G401 (cell line): Measurements from ENCODE around the gene C20orf204. TPM values are rescaled to one million over a fixed set of nuclear protein-coding genes. Genes with fewer than 3 reads are reported as not detected.

Experiments used
- DNase-seq: peaks from one replicate; pipeline ENCODE4 v3.0.0-alpha.2; 2015; ENCODE audit warnings: low spot score
- in situ Hi-C: cut with HindIII; loops from 2 replicates; pipeline ENCODE4 v1.10.0; 2016; ENCODE audit warnings: low sequenced_read_pairs, mixed read lengths
- total RNA-seq: library from RNA; depleted of rRNA; stranded (reverse); fragments of >200 nt; shearing (Covaris generic); gene quantifications from 2 replicates; pipeline ENCODE4 v1.2.3, GENCODE V29; 2014

Gene C20orf204
- total RNA-seq, 1 experiment from 2014 or later = 0.81 TPM

DNA sequence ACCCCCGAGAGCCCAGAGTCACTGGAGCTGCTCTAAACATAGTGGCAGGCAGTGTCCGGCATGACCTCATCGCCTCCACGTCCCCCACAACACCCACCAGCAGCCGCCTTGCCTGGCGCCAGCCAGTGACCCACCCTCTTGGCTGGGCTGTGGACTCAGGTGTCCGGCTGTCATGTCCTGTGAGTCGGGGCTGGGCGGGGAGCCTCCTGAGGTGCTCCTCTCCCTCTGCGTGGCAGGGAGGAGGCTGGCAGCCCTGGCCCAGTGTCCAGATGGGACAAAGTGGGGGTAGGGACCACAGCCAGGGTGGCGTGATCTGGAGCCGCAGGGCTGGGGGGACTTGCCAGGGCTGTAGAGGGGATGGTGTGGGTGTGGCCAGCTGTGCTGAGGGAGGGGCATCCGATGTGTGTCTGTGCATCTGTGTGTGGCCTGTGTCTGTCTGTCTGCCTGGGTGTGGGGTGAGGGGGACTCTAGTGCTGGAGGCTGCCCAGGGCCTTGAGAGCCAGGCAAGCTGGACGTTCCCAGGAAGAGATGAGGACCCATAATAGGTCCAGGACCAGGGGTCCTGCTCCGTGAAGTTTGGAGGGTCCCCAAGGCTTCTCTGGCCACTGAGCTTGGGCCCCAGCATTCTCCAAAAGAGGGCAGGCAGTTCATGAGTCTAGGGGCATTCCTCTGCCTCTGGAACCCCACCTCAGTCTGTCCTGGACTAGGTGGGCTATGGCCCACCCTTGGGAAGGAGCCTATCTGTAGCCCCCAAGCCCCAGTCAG lies 15.8 kb downstream of the C20orf204 start:
- peak; percentile 63 for DNase-seq
- in situ Hi-C loops = no loop called here

DNA sequence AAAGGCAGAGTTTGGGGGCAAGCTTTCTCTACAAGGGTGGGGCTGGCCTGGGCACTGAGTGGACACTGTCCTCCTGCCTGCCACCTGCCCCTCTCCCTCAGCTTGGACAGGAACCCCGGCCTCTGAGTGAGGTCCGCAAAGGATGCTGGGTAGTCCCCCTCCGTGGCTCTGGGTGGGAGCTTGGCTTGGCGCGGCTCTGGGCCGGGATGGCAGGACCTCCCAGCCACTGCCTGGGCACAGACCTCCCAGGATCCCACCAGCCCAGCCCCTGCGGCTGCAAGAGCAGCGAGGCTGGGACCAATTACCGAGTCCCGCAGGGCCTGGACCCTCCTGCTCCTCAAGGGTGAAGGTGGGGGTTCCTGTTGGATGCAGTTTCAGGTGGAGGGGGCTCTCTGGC lies 16.3 kb downstream of the C20orf204 start:
- in situ Hi-C loops = no loop called here

DNA sequence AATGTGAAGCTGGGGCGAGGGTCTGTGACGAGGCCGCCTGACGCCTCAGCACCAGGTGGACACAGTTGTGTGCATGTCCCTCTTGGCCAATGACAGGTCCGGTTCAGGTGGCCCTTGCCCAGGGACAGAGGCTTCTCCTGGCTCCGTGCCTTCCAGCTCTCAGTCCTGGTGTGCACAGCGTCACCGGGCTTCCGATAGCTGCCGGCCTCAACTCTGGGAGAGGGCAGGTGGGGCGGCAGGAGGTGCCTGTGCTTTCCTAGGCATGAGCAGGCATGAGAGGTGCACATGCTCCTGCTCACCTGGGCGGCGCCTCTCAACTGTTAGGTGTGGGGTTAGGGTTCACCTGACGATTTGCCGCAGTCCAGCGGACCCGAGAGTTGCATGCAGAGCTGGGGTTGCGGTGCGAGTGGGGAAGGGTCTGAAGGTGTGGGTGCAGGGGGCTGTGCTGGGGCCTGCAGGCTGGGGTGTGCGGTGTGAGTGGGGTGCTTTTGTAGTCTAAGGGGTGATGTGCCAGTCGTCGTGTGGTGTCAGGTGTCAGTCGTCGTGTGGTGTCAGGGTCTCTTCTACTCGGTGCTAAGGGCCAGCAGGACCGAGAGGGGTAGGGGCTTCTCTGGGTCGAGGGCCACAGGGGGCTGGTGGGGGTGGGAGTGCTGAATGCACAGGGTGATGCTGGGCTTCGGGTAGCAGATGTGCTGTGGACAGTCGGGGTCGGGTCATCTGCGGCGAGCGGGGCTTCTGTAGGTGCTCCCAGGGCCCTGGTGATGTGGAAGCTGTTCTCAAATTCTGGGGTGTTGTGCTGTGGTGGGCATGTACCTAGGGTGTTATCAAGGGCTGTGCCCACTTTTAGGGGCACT lies 17.2 kb downstream of the C20orf204 start:
- DNase-seq = no peak
- in situ Hi-C loops = no loop called here

More for the DNA sequence above, 16.3 kb downstream of the C20orf204 start:
- no peak for DNase-seq

DNA sequence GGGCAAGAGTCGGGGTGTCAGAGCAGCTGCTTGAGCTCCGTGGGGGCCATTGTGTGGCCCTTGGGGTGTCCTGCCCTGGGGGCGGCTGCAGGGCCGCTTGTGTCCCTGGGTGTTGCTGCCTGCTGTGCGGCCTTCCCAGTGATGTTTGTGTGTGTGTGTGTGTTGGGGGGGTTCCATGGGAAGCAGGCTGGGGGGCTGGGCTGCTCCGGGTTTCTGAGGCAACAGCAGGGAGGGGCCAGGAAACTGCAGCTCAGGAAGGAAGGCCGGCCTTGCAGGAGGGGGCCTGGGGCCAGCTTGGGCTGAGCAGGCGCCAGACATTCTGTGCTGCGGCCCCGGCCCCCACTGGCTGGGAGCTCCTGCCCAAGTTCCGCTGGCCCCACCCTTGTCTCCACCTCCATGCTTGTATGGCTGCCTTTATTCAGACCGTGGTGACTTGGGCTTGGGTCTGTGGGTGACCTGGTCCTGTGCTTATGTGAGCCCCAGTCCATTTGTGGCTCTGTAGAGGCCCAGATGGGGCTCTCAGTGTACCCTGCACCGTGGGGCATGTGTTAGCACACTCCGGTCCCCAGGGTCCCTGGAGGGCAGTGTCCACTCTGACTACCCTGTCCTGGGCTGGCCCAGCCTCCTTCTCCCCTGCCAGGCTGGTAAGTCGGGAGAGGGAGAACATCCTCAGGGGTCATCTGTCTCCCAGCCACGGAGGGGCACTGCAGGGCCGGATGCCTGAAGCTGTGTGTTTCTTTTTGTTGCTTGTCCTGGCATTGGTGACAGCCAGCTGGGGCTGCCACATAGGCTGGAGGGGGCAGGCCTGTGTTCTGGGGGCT lies 18.1 kb downstream of the C20orf204 start:
- DNase-seq = no peak
- in situ Hi-C loops = no loop called here

DNA sequence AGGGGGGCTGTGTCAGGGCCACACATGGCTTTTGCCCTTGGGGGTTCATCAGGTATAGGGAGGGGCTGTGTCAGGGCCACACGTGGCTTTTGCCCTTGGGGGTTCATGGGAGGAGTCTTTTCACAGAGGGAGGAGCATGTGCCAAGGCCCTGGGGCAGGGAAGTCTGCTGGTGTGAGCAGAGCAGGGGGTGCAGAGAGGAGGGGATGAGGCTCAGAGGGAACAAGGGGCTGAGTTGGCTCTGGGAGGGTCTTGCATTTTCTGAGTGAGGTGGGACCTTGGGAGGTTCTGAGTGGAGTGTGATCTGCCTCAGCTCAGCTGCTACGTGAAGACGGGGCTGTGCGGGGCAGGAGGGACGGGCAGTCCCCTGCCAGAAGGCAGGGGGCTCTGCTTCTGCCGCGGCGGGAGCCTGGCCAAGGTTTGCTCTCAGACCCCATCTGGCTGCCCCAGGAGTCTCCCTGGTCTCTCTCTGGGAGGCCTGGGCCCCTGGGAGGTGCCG lies 19.5 kb downstream of the C20orf204 start:
- no peak for DNase-seq
- in situ Hi-C loops = no loop called here

DNA sequence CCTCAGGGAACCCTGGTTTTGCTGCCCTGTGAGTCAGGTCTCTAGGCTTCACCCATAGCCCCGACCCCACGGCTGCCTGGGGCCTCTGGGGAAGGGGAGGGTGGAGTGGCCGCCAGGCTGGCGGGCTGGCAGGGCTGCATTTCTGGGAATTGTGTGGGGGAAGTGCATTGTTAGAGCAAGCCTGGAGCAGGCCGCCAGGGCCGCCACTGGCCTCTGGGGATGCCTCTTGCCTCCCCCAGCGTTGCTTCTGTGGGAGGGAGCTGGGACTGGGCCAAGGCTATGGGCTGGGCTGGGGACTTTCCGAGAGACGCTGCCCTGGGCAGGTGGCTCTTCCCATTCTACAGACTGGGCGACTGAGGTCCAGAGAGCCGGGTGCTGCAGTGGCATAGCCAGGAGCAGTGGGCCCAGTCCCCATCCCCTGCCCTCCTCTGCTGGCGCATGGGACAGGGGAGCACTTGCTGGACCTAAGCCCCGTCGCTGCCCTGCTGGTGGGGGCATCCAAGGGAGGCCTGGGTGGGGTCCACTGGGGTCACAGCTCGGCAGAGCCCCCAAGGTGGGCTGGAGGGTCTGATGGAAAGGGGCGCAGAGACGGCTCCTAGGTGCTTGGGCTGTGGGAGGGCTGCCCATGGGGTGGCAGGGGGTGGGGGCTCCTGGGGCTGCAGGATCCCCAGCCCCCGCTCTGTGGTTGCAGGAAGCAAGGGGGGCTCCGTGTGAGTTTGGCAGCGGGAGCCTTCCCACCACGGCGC lies 20.1 kb downstream of the C20orf204 start:
- DNase-seq = no peak
- in situ Hi-C loops = no loop called here

DNA sequence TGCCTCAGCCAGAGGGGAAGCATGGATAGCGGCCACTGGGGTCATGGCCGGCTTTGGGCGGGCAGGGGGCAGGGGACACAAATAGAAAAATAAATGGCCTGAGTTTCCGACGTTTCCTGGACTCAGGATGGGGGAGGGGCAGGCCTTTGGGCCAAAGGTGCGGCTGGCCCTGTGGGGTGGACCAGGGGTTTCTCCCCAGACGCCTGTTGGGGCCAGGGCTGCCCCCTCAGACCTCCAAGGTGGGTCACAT lies 20.6 kb downstream of the C20orf204 start:
- no peak for DNase-seq
- in situ Hi-C loops = no loop called here

DNA sequence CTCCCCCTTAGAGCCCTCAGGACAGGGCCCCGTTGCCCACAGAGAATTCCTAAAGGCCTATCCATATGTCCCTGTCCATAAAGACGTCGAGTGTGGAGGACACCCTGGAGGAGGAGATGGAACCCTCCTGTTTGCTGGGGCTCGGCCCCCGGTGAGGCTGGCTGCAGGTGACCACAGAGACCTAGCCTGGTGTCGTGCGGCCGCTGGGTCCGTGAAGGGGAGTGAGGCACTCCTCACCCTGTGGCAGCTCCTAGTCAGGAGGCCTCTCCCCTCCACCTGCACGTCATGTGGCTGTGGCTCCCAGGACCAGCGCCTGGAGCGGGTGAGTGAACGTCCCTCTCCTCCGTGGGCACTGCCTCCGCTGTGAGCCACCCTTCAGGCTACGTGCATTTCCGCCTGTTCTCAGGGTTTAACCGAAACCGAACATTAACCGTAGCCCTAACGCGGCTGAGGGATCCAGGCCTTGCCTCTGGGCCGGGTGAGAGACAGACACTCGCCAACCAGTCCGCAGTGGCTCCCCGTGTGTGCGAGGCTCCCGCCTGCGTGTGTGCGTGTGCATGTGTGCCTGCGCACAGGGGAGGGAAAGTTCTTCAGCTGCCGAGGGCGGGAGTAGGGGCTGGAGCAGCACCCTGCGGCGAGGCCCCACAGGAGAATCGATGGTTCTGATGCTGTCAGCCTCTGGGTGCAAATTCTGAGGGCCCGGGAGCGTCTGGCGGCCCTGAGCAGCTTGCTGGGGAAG lies 21.1 kb downstream of the C20orf204 start:
- DNase-seq = no peak
- in situ Hi-C loops = no loop called here

DNA sequence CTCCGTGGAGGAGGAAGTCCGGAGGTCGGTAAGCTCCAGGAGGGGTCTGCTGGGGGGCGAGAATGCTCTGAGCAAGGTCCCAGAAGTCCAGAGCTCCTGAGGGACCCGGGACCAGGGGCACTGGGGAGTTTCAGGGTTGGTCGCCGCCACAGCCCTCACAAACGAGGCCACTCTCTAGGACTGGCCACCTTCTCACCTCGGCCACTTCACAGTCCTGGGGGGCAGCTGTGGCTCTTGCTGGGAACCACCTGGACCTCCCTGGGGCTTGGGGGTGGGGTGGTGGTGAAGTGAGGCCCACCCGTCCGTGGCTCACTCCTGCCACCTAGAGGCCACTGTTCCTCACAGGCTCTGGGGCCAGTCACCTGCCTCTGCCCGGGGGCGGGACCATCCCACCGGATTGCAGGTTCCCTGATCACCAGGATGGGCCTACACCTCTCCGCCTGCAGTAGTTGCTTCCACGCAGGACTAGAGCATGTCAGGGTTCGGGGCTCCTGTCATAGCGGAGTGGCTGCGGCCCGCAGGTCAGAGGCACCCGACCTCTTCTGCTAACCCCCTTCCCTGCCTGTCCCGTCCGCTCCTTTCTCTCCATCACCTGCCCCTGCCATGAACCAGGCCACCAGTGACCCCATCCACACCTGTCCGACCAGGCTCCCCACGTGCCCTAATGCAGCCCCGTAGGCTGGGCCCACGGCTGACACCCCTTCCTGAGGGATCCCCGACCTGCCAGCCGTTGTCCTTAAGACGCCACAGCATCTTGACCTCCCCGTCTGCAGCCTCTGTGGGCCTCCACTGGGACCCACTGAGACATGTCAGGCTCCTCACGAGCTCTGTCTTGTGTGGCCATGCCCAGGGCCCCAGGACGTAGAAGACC lies 21.9 kb downstream of the C20orf204 start:
- peak; percentile 87 for DNase-seq
- in situ Hi-C loops = no loop called here

DNA sequence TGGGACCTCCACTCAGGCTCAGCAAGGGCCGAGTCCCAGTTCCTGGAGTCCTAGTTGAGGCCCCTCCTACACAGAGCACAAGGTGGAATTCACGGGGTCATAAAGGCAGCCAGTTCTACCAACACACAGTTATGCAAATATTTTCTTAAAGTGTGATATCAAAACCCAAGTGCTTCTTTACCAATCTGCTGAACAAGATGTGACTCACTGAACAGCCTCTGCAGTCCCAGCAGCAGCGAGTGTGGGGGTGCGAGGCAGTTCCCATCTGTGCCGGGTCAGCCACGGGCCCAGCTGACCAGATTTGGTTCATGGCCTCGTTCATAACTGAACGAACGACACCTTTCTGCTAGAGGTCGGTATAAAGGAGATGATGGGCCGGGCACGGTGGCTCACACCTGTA lies 22.6 kb downstream of the C20orf204 start:
- no peak for DNase-seq
- in situ Hi-C loops = no loop called here

DNA sequence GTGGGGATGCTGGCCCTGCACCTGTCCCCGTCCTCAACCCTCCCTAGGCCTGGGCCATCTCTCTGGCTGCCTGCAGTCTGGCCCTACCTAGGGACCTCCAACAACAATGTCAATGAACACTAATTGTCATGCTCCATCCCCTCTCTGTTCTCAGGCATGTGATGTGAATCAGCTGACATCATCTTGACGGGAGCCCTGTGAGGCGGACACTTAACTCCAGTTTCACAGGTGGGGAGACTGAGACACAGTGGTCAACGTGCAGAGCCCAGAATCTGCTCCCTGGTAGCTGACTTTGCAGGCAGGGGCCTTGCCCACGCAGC lies 26.3 kb downstream of the C20orf204 start:
- no peak for DNase-seq
- in situ Hi-C loops = no loop called here

DNA sequence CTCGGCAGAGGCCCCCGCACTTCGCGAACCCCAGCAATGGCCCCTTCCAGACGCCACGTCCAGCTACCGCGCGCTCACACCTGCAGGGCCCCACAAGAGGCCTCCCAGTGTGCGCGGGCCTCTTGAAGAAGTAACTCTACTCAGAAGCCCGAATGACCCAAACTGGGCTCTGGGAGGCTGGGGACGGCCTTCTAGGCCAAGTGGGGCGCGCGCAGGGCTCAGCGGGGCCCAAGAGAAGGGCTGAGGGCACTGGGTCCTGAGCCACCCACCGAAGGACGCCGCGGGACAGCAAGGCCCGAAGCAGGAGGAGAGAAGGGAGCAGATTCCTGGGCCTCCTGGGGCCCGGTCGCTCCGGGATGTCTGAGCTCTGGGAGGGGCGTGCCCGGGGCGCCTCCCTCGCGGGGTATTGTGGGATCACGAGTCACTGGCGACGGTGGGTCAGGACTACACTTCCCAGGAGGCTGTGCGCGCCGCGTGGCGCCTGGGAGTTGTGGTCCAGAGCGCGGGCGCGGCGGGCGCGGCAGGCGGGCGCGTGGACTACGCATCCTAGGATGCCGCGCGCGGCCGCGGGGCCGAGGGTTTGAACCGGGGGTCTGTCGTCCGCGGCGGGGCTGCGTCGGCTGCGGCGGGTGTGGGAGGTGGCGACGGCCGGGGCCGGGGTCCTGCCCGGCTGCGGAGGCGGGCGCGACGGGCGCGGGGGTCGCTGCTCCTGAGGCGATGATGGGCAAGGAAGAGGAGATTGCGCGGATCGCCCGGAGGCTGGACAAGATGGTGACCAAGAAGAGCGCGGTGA lies 26.8 kb downstream of the C20orf204 start, which contains the start of gene TCEA2:
Gene TCEA2 (plus strand): TSS at position 603 of the 793 bp plus-strand sequence. CDS start 115 bp downstream, at position 718.
- in situ Hi-C loops = no loop called here
- peak; percentile 94 for DNase-seq

DNA sequence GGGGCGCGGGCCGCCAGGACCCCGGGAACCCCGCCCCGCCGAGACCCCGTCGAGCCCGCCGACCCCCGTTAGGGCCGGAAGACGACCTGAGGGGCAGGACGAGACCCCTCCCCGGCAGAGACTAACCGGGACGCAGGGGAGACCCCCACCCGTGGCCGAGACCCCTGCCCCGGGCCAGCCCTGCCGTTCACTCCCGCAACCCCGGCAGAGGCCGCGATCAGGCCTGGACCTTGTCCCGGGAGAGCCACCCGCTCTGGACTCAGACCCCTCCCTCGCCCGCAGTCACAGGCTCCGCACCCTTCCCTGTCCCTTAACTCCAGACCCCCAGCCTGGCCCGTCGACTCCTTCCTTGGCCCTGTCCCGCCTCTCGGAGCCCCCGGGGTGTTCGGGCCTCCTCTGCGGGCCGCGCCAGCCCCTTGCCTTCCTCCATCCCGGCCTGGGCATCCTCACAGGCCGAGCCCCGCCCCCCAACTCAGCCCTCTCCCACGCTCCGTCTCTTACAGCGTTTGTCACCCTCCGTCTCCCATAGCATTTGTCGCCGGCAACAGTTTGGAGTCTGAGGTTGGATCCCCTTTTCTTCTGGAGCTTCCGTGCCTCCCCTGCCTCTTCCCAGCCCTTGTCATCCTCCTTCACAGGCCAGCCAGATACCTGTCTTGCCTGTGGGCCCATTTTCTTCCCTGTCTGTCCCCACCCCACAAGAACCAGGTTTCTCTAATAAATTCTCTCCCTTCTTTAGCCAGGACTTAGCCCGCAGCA lies 27.6 kb downstream of the C20orf204 start:
- in situ Hi-C loops = no loop called here
- DNase-seq = no peak

DNA sequence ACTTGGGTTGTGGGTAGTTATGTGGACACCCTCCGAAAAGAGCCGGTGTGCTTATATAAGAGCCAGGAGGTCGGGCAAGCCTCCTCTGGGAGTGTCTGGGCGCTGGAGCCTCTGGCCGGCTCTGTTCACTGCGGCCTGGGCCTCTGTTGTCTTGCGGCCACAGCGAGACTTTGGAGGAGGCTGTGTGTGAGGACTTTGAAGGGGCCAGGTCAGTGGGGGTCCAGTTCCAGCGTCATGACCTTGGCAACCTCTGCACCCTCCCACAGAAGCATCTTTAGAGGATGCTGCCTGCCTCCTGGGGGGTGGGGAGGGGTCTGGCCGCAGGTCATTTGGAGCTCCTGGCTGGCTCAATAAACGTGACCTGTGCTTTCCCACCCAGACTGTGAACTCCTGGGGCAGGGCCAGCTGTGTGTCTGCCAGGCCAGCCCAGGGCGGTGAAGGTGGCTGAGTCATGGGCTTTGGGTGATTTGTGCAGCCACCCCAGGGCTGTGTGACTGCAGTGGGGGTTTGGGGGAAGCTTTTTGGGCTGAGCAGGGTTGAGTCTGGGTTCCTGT lies 28.2 kb downstream of the C20orf204 start:
- DNase-seq = no peak

DNA sequence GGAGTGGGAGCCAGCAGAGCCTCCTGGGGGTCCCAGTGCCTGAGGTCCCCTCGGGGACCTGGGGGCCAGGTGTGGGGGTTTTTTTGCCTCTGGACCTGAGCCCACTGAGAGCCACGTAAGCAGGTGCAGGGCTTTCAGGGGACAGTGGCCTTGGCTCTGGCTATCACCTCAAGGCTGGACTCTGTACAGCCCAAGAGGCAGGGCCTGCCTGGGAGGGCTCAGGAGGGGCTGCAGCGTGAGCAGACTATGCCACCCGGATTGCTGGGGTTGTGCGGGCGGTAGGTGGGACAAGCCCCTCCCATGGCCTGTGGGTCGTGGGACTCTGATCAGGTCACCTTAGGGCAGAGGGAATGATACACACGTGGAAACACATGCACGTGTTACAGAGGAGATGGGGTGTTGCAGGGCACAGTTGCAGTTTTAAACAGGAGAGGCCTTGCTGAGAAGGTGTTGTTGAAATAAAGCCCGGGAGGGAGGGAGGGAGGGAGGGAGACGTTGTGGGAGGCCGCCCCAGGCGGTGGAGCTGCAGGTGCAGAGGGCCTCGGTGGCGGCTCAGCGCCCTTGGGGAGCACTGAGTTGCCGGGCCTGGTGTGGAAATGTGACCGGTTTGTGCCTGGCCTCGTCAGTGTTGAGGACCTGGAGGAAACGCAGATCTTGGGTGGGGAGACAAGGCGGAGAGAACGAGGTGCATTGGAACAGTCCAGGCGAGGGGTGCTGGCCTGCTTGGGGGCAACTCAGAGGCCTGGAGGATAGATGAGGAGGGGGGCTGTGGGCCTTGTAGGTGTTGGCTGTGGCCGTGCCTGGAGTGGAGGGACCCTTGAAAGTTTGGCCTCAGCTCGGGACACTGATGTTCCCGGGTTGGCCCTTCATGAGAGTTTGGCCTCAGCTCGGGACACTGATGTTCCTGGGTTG lies 29.3 kb downstream of the C20orf204 start:
- in situ Hi-C loops = no loop called here
- no peak for DNase-seq

More for the DNA sequence above, 28.2 kb downstream of the C20orf204 start:
- in situ Hi-C loops = no loop called here
